H1 (cell line): ENCODE measurements around the gene C6orf120. TPM values are rescaled to one million over a fixed set of nuclear protein-coding genes. Genes with fewer than 3 reads are reported as not detected.

Experiments used
- CTCF ChIA-PET: fragments of 300-600 bp; sonication (Branson Sonifier 250); formaldehyde crosslinking; loops from one replicate; lab custom pipeline; 2021; ENCODE audit not compliant: partially characterized antibody; lab: Charles Lee
- POLR2A ChIA-PET: fragments of 300-600 bp; sonication (Branson Sonifier 250); formaldehyde crosslinking; loops from one replicate; lab custom pipeline; 2021; ENCODE audit warnings: inconsistent platforms; ENCODE audit not compliant: partially characterized antibody; lab: Charles Lee
- DNase-seq, 2 experiments: peaks; one replicate each; pipeline versions ENCODE4 v3.0.0 to v3.0.0-alpha.2; 2010 to 2022; ENCODE audit warnings: low spot score in 2 of 2, low read depth in 1 of 2, mixed read lengths in 1 of 2
- FAIRE-seq: peaks from 2 replicates; lab custom pipeline; 2011; peaks lifted over from hg19 to GRCh38; lab: Jason Lieb, UNC
- H2AFZ ChIP-seq: 2 replicates; pipeline ENCODE4 v1.8.1; 2012; ENCODE audit warnings: low read length, inconsistent platforms
- H2AK5ac ChIP-seq: 2 replicates; pipeline ENCODE4 v1.6.1; 2013; ENCODE audit warnings: low read depth, low read length
- H2BK120ac ChIP-seq: replicated peaks from 2 replicates; pipeline ENCODE3; 2013; ENCODE audit warnings: low read depth, low read length, inconsistent platforms
- H2BK12ac ChIP-seq: 2 replicates; pipeline ENCODE4 v1.6.1; 2013; ENCODE audit warnings: low read depth, low read length
- H2BK15ac ChIP-seq: 2 replicates; pipeline ENCODE4 v1.6.1; 2013; ENCODE audit warnings: low read length
- H2BK20ac ChIP-seq: 2 replicates; pipeline ENCODE4 v1.6.1; 2013; ENCODE audit warnings: low read length
- H2BK5ac ChIP-seq: 2 replicates; pipeline ENCODE4 v1.6.1; 2013; ENCODE audit warnings: low read depth, low read length
- H3K14ac ChIP-seq: 2 replicates; pipeline ENCODE4 v1.6.1; 2013; ENCODE audit warnings: inconsistent platforms; ENCODE audit not compliant: insufficient read length
- H3K18ac ChIP-seq: 2 replicates; pipeline ENCODE4 v1.6.1; 2013; ENCODE audit warnings: low read length; ENCODE audit errors: extremely low read depth
- H3K23ac ChIP-seq: 2 replicates; pipeline ENCODE4 v1.6.1; 2013; ENCODE audit warnings: inconsistent platforms; ENCODE audit not compliant: insufficient read length
- H3K23me2 ChIP-seq: 2 replicates; pipeline ENCODE4 v1.6.1; 2013; ENCODE audit warnings: low read depth, low read length
- H3K27ac ChIP-seq: 2 replicates; pipeline ENCODE4 v1.6.1; 2011; ENCODE audit warnings: low read depth, low read length, inconsistent platforms
- H3K27me3 ChIP-seq, 4 experiments: replicated peaks in 1 of 4; 1 replicate in 1 of 4; 2 replicates in 3 of 4; pipeline versions ENCODE4 v1.6.1 to v1.8.1; 2011 to 2013; ENCODE audit warnings: low read length in 3 of 4, mild to moderate bottlenecking in 3 of 4, inconsistent platforms in 2 of 4, mixed read lengths in 2 of 4, moderate library complexity in 1 of 4; ENCODE audit not compliant: control insufficient read depth in 3 of 4, insufficient read depth in 3 of 4; ENCODE audit errors: extremely low read depth in 1 of 4
- H3K36me3 ChIP-seq, 4 experiments: 2 replicates each; pipeline versions ENCODE4 v1.6.1 to v1.8.1; 2011 to 2013; ENCODE audit warnings: mild to moderate bottlenecking in 4 of 4, low read length in 3 of 4, moderate library complexity in 2 of 4, control low read depth in 1 of 4, inconsistent platforms in 1 of 4; ENCODE audit not compliant: insufficient read depth in 4 of 4, control insufficient read depth in 2 of 4
- H3K4ac ChIP-seq: replicated peaks from 2 replicates; pipeline ENCODE3; 2013; ENCODE audit warnings: low read length, low read depth, mixed read lengths, inconsistent platforms; ENCODE audit not compliant: insufficient read length
- H3K4me1 ChIP-seq, 4 experiments: replicated peaks in 1 of 4; 1 replicate in 1 of 4; 2 replicates in 3 of 4; pipeline versions ENCODE4 v1.6.1 to v1.8.1; 2011 to 2013; ENCODE audit warnings: low read length in 3 of 4, inconsistent platforms in 2 of 4, mixed read lengths in 1 of 4; ENCODE audit not compliant: insufficient read depth in 4 of 4, control insufficient read depth in 3 of 4
- H3K4me2 ChIP-seq, 2 experiments: 2 replicates each; pipeline versions ENCODE4 v1.6.1 to v1.8.1; 2011 to 2013; ENCODE audit warnings: low read depth in 2 of 2, low read length in 2 of 2, control low read depth in 1 of 2, inconsistent platforms in 1 of 2, mild to moderate bottlenecking in 1 of 2; ENCODE audit not compliant: insufficient read depth in 1 of 2
- H3K4me3 ChIP-seq, 4 experiments: fragments of 200-600, 300-600 bp in 1 of 4; sonication (generic), shearing (Covaris generic), sonication (Bioruptor Twin) in 1 of 4; 2 replicates each; pipeline versions ENCODE4 v1.5.1 to v1.8.1; 2011 to 2016; ENCODE audit warnings: low read length in 4 of 4, low read depth in 3 of 4, control low read depth in 2 of 4, inconsistent platforms in 2 of 4, mild to moderate bottlenecking in 2 of 4, mixed read lengths in 1 of 4, moderate library complexity in 1 of 4; ENCODE audit not compliant: insufficient read depth in 2 of 4; ENCODE audit errors: extremely low read depth in 1 of 4
- H3K56ac ChIP-seq: replicated peaks from 2 replicates; pipeline ENCODE3; 2013; ENCODE audit warnings: low read depth, mild to moderate bottlenecking, mixed read lengths, low read length, inconsistent platforms; ENCODE audit not compliant: insufficient read length
- H3K79me1 ChIP-seq: 2 replicates; pipeline ENCODE4 v1.6.1; 2013; ENCODE audit warnings: low read depth, low read length, control low read depth
- H3K79me2 ChIP-seq, 2 experiments: 2 replicates each; pipeline versions ENCODE4 v1.6.1 to v1.8.1; 2012 to 2013; ENCODE audit warnings: low read length in 2 of 2, mild to moderate bottlenecking in 2 of 2, inconsistent platforms in 1 of 2; ENCODE audit not compliant: insufficient read depth in 2 of 2, control insufficient read depth in 1 of 2
- H3K9ac ChIP-seq, 4 experiments: replicated peaks in 1 of 4; 1 replicate in 1 of 4; 2 replicates in 3 of 4; pipeline versions ENCODE4 v1.6.1 to v1.8.1; 2011 to 2013; ENCODE audit warnings: low read depth in 3 of 4, low read length in 3 of 4, control low read depth in 2 of 4, mild to moderate bottlenecking in 2 of 4, moderate library complexity in 2 of 4, inconsistent platforms in 1 of 4; ENCODE audit errors: extremely low read depth in 1 of 4
- H3K9me3 ChIP-seq, 2 experiments: 2 replicates each; pipeline versions ENCODE4 v1.6.1 to v1.8.1; 2012 to 2013; ENCODE audit warnings: mild to moderate bottlenecking in 2 of 2, moderate library complexity in 2 of 2, control low read depth in 1 of 2, inconsistent platforms in 1 of 2, low read depth in 1 of 2, low read length in 1 of 2, mixed read lengths in 1 of 2; ENCODE audit not compliant: insufficient read depth in 2 of 2
- H4K20me1 ChIP-seq, 2 experiments: replicated peaks in 1 of 2; 2 replicates each; pipeline versions ENCODE3 to v1.8.1; 2011 to 2013; ENCODE audit warnings: inconsistent platforms in 2 of 2, low read length in 2 of 2, mild to moderate bottlenecking in 1 of 2; ENCODE audit not compliant: insufficient read depth in 2 of 2, control insufficient read depth in 1 of 2
- H4K5ac ChIP-seq: 2 replicates; pipeline ENCODE4 v1.6.1; 2013; ENCODE audit warnings: low read length, low read depth, mixed read lengths, inconsistent platforms; ENCODE audit not compliant: insufficient read length
- H4K8ac ChIP-seq: 2 replicates; pipeline ENCODE4 v1.8.0; 2013; ENCODE audit warnings: mild to moderate bottlenecking, moderate library complexity, low read length, inconsistent platforms; ENCODE audit not compliant: insufficient read depth; ENCODE audit errors: extremely low read depth
- H4K91ac ChIP-seq: replicated peaks from 2 replicates; pipeline ENCODE3; 2013; ENCODE audit warnings: low read length, mixed read lengths, inconsistent platforms; ENCODE audit not compliant: insufficient read length
- NANOG ChIP-seq: IDR thresholded peaks from 2 replicates; pipeline ENCODE4 v1.6.1; 2011; ENCODE audit warnings: low read length, low read depth, mild to moderate bottlenecking, inconsistent platforms; ENCODE audit not compliant: insufficient read depth, poor library complexity, severe bottlenecking
- SIRT6 ChIP-seq: IDR thresholded peaks from one replicate; pipeline ENCODE4 v1.7.1; 2012; ENCODE audit warnings: low read length, inconsistent platforms
- WGBS, 2 experiments: shearing (Covaris generic) in 1 of 2; methylation state at CpG; one replicate each; pipeline versions ENCODE4 v1.1.6 to v1.1.7; 2013 to 2015; ENCODE audit warnings: low lambda C conversion rate in 2 of 2, mixed read lengths in 2 of 2, inconsistent platforms in 1 of 2, low coverage in 1 of 2, missing lambda C conversion rate in 1 of 2; ENCODE audit not compliant: insufficient replicate concordance in 2 of 2, insufficient coverage in 1 of 2, insufficient read length in 1 of 2; ENCODE audit errors: extremely low coverage in 1 of 2, missing lambda C conversion rate in 1 of 2; 5-methylcytosine and 5-hydroxymethylcytosine counted together
- polyA plus RNA-seq, 7 experiments: library from polyadenylated mRNA; depleted of rRNA in 3 of 7; stranded (reverse) in 5 of 7; unstranded in 2 of 7; fragments of >200 nt in 5 of 7; fragments of 200-250 nt in 2 of 7; gene quantifications; 1 replicate in 5 of 7; 2 replicates in 1 of 7; 4 replicates in 1 of 7; pipeline versions ENCODE4 v1.2.1 to v1.2.3, GENCODE V29; 2011 to 2013; ENCODE audit warnings: missing spikeins in 2 of 7, mixed read lengths in 2 of 7
- total RNA-seq: library from RNA; stranded (reverse); fragmentation: NEBNext Ultra II Directional; extraction: Animal tissue kit (Norgen Biotek cat#: 25700); gene quantifications from 2 replicates; pipeline ENCODE4 v1.2.1, GENCODE V29; 2021

The C6orf120 gene
- total and polyA plus RNA-seq, 2 of the 8 experiments (the other 6 are each of a cell fraction or from before 2014, with no cell fraction given): 16.2 to 30.6 TPM

- ChIA-PET CTCF (no interaction called here), POLR2A (no interaction called here)
- Histone ChIP-seq H3K79me1 (no peaks in the 10 kb centered on the region), H3K4me1 (no peaks in the 10 kb centered on the region), H2BK15ac (no peak overlapping the region), H3K4me3 (no peak overlapping the region), H3K9me3 (peaks cover 13 to 29% of the 10 kb centered on the region in 2 experiments), H3K23ac (no peak overlapping the region), H4K8ac (no peak overlapping the region), H2BK12ac (no peak overlapping the region), H4K20me1 (peaks cover 0 to 5% of the 10 kb centered on the region in 2 experiments), H2BK5ac (no peak overlapping the region), H3K79me2 (no peaks in the 10 kb centered on the region), H3K14ac (no peak overlapping the region), H3K27ac (no peak overlapping the region), H2AK5ac (no peak overlapping the region), H3K18ac (no peak overlapping the region), H2BK20ac (no peak overlapping the region), H2BK120ac (no peak overlapping the region), H4K91ac (no peak overlapping the region), H3K23me2 (no peaks in the 10 kb centered on the region), H3K9ac (no peak overlapping the region), H3K36me3 (peaks cover 15 to 71% (median 47%) of the 10 kb centered on the region in 4 experiments), H3K4me2 (no peak overlapping the region), H4K5ac (no peak overlapping the region), H2AFZ (no peak overlapping the region), H3K4ac (no peak overlapping the region), H3K27me3 (no peaks in the 10 kb centered on the region), H3K56ac (no peak overlapping the region)
- no peak for TF ChIP-seq NANOG
- TF ChIP-seq SIRT6: no peak
- no peak for FAIRE-seq
- DNase-seq: no peak
- 89% methylated on average over 13 of the region's 13 CpGs; no CpG with 5 or more reads in 1 of the 2 experiments for WGBS, 2 experiments
Measured at GRCh38 chr6:169657284-169657610, 44.7 kb upstream of the C6orf120 start.
